BJ (cell line): ENCODE measurements around the gene KRTAP5-9. TPM values are rescaled to one million over a fixed set of nuclear protein-coding genes. Genes with fewer than 3 reads are reported as not detected.
"Not testable (repeated sequence)": the region's sequence is repeated elsewhere in the genome, so short reads cannot be mapped to it uniquely, and the experiment has no call there.

Source experiments
- CTCF ChIA-PET: fragments of 350-600 bp; formaldehyde crosslinking; extraction: SDS; loops from one replicate; lab custom pipeline; 2021; ENCODE audit warnings: antibody characterized with exemption, inconsistent platforms; lab: Yijun Ruan, JAX
- POLR2A ChIA-PET: fragments of 300-600 bp; sonication (Branson Sonifier 250); formaldehyde crosslinking; extraction: SDS; loops from one replicate; lab custom pipeline; 2021; ENCODE audit warnings: antibody characterized with exemption; lab: Charles Lee
- DNase-seq: peaks from one replicate; pipeline ENCODE4 v3.0.0-alpha.2; 2011; ENCODE audit warnings: low read depth
- H3K27me3 ChIP-seq: 2 replicates; pipeline ENCODE4 v1.6.0; 2011; ENCODE audit warnings: low read length; ENCODE audit not compliant: control insufficient read depth, insufficient read depth
- H3K36me3 ChIP-seq: 2 replicates; pipeline ENCODE4 v1.5.1; 2011; ENCODE audit warnings: low read length; ENCODE audit not compliant: control insufficient read depth, insufficient read depth
- H3K4me3 ChIP-seq: 2 replicates; pipeline ENCODE4 v1.5.1; 2011; ENCODE audit warnings: low read depth, mild to moderate bottlenecking, control low read depth, low read length
- CTCF ChIP-seq: IDR thresholded peaks from 2 replicates; pipeline ENCODE4 v1.5.1; 2011; ENCODE audit warnings: low read depth, mild to moderate bottlenecking, control low read depth, inconsistent platforms, low read length, moderate library complexity; ENCODE audit not compliant: insufficient read depth
- polyA plus RNA-seq: library from polyadenylated mRNA; depleted of rRNA; stranded (reverse); fragments of >200 nt; gene quantifications from 2 replicates; pipeline ENCODE4 v1.2.3, GENCODE V29; 2011

Gene KRTAP5-9
- polyA plus RNA-seq, 1 experiment = 0.09 TPM

GRCh38 chr11:71565263-71565662 is 17.0 kb downstream of the KRTAP5-9 start, which contains the start of gene KRTAP5-10:
Gene KRTAP5-10, plus strand, starts transcription at chr11:71565563. Its CDS starts 25 bp downstream, at chr11:71565588.
- Histone ChIP-seq H3K36me3 (no peaks in the 10 kb centered on the region), H3K27me3 (peaks cover 2% of the 10 kb centered on the region; the same call in 1 of the 2 replicates), H3K4me3 (no peak within 1 kb of the TSS)
- ChIA-PET CTCF (interaction anchor here (2.9 kb wide), 1 partner anchor 14 kb away, joined by 14 read pairs; no protein-coding TSS in a partner anchor), POLR2A (no interaction called here)
- no peak for DNase-seq
- TF ChIP-seq CTCF = no peak

- ChIA-PET CTCF (interaction anchor here (1.4 kb wide), 1 partner anchor 13 kb away, joined by 3 read pairs; no protein-coding TSS in a partner anchor), POLR2A (no interaction called here)
- Histone ChIP-seq H3K36me3 (no peaks in the 10 kb centered on the region), H3K27me3 (peaks cover 2% of the 10 kb centered on the region; the same call in 1 of the 2 replicates), H3K4me3 (no peak overlapping the region)
- no peak for TF ChIP-seq CTCF
- DNase-seq = no peak
These were observed 17.9 kb downstream of the KRTAP5-9 start for GRCh38 chr11:71566081-71566620.

DNA sequence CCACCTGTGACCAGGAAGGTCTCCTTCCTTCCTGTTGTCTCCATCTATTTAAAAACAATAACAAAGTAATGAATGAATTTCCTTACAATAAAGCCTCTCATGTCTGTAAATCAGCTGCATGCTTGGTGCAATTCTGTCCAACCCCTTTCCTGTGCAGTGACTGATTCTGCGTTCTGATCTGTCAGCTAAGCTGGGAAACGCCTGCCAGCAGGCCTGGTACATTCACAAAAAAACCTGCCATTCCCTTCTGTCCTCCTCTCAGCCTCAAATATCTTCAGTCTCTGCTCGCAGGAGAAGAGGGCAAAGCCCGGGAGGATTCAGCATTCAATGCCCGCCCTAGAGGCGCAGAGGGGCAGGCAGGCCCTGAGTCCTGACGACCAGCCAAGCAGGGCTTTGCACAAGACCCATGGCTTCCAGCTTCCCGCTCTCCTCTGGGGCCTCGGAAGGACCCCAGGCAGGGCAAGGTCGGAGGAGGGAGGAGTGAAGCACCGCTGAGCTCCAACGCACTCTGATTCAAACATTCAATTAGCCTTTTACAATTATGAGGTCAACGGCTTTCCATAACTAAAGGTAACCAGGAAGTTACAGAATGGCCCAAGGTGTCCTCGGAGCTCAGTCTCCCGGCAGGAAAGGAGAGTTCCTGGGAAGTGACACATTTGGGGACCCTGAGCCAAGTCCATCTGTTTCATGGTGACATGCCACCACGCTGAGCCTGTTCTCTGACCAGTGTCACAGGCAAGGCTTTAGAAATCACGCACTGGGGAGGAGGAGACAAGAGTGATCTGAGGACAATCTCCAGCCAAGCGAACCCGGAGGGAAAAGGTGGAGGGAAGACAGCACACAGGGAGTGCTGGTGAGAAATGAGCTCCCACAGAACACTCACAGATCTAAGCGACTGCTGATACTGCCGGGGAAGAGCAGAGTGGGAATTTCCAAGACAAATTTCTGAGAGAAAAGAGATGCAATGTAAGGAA is 18.7 kb downstream of the KRTAP5-9 start:
- H3K27me3 ChIP-seq, H3K36me3 ChIP-seq, POLR2A ChIA-PET, DNase-seq, H3K4me3 ChIP-seq: not testable (repeated sequence)
- CTCF ChIA-PET = interaction anchor here (1.4 kb wide), 1 partner anchor 12 kb away, joined by 3 read pairs; no protein-coding TSS in a partner anchor

- H3K36me3 ChIP-seq, POLR2A ChIA-PET, H3K27me3 ChIP-seq, H3K4me3 ChIP-seq, DNase-seq: not testable (repeated sequence)
- CTCF ChIA-PET = interaction anchor here (1.4 kb wide), 1 partner anchor 12 kb away, joined by 3 read pairs; no protein-coding TSS in a partner anchor
These were observed 19.4 kb downstream of the KRTAP5-9 start for GRCh38 chr11:71567633-71568032.

GRCh38 chr11:71568704-71569349 is 20.6 kb downstream of the KRTAP5-9 start:
- H3K27me3 ChIP-seq = peaks cover 4% of the 10 kb centered on the region; the same call in 1 of the 2 replicates
- TF ChIP-seq CTCF = no peak
- no peaks in the 10 kb centered on the region for H3K36me3 ChIP-seq
- ChIA-PET POLR2A (no interaction called here), CTCF (interaction anchor here (0.6 to 1.2 kb wide), 2 partner anchors 12 to 1102 kb away, joined by 4 read pairs; no protein-coding TSS in a partner anchor)
- no peak for DNase-seq
- H3K4me3 ChIP-seq = no peak overlapping the region

DNA sequence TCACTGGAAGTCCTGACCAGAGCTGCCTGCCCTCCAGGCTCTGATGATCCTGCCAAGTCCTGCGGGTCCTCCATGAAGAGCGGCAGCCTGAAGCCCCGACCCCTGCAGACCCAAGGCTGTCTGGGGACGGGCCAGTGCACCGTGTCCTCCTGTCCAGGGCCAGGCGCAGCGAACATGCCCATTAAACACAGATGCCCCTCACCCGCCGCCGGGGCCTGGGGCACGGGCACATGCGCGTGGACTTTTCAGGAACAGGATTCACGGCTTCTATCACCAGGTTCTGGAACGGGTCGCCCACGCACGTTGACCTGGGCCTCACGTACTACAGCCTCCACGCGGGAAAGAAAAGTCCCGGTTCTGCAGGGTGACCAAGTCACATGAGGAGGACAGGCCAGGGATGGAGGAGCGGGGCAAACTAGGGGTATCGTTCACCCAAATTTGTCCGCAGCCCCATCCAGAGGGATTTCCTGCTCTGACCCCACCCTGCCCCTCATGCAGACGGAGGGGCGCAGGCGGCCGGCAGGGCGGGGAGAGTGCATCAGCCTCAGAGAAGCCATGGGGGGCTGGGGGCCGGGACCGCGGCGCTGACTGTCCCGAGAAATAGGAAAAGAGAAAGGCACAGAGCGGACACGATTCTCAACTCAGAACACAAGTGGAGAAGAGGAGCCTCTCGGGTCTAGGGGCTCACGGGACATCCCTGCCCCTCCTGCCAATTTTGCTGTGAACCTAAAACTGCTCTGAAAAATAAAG is 23.1 kb downstream of the KRTAP5-9 start:
- H3K4me3 ChIP-seq, H3K27me3 ChIP-seq, H3K36me3 ChIP-seq, POLR2A ChIA-PET, DNase-seq: not testable (repeated sequence)
- CTCF ChIA-PET = interaction anchor here (1.6 kb wide), 1 partner anchor 9 kb away, joined by 4 read pairs; no protein-coding TSS in a partner anchor
